PC-3 (cell line): ENCODE data around the gene GJA3. TPM values are rescaled to one million over a fixed set of nuclear protein-coding genes. Genes with fewer than 3 reads are reported as not detected.
A peak's percentile ranks its signal among the peaks of the same experiment; 100 is the strongest.

Source experiments
- ATAC-seq: fragments of 200-7000 bp; cut with Tn5 transposase; 2 replicates; pipeline ENCODE4 v1.9.1; 2020; ENCODE audit warnings: mild to moderate bottlenecking, moderate library complexity
- BruUV-seq: library from RNA; stranded (reverse); fragments of 400-500 nt; replicated peaks from 2 replicates; lab custom pipeline; 2021; lab: Mats Ljungman, UMichigan
- CTCF ChIA-PET: fragments of 300-600 bp; sonication (Branson Sonifier 250); formaldehyde crosslinking; loops from one replicate; lab custom pipeline; 2022; ENCODE audit warnings: antibody characterized with exemption; lab: Charles Lee
- POLR2A ChIA-PET: fragments of 300-600 bp; sonication (Branson Sonifier 250); formaldehyde crosslinking; loops from one replicate; lab custom pipeline; 2022; ENCODE audit warnings: antibody characterized with exemption; ENCODE audit not compliant: unreplicated experiment; lab: Charles Lee
- DNase-seq: peaks from one replicate; pipeline ENCODE4 v3.0.0-alpha.2; 2015
- H2AFZ ChIP-seq: fragments of 300-600 bp; sonication (generic); 2 replicates; pipeline ENCODE4 v1.6.0; 2016; ENCODE audit warnings: antibody characterized with exemption, low read length
- H3F3A ChIP-seq: fragments of 300-600 bp; sonication (generic); one replicate; pipeline ENCODE4 v1.6.0; 2017; ENCODE audit warnings: antibody characterized with exemption, low read length, control low read depth, mild to moderate bottlenecking; ENCODE audit not compliant: unreplicated experiment
- H3K27ac ChIP-seq: fragments of 300-600 bp; sonication (generic); 2 replicates; pipeline ENCODE4 v1.5.1; 2016; ENCODE audit warnings: mild to moderate bottlenecking, low read length
- H3K27me3 ChIP-seq: fragments of 300-600 bp; sonication (generic); 2 replicates; pipeline ENCODE4 v1.6.1; 2016; ENCODE audit warnings: low read length, mixed read lengths
- H3K36me3 ChIP-seq: fragments of 300-600 bp; sonication (generic); 2 replicates; pipeline ENCODE4 v1.6.1; 2016; ENCODE audit warnings: low read depth, mixed run types, low read length, mixed read lengths
- H3K4me1 ChIP-seq: fragments of 300-600 bp; sonication (generic); 2 replicates; pipeline ENCODE4 v1.5.1; 2016; ENCODE audit warnings: low read length; ENCODE audit not compliant: insufficient read depth
- H3K4me2 ChIP-seq: fragments of 300-600 bp; sonication (generic); 2 replicates; pipeline ENCODE4 v1.6.0; 2016; ENCODE audit warnings: low read length
- H3K4me3 ChIP-seq: fragments of 300-600 bp; sonication (generic); 2 replicates; pipeline ENCODE4 v1.5.1; 2016; ENCODE audit warnings: mild to moderate bottlenecking, low read length, mixed read lengths
- H3K79me2 ChIP-seq: fragments of 300-600 bp; sonication (generic); 2 replicates; pipeline ENCODE4 v1.6.1; 2017; ENCODE audit warnings: low read length, mixed read lengths
- H3K9ac ChIP-seq: fragments of 300-600 bp; sonication (generic); 2 replicates; pipeline ENCODE4 v1.6.0; 2016; ENCODE audit warnings: mild to moderate bottlenecking, low read length
- H3K9me2 ChIP-seq: fragments of 300-600 bp; sonication (generic); replicated peaks from 2 replicates; pipeline ENCODE4 v1.6.1; 2016; ENCODE audit warnings: mixed run types, low read length, mixed read lengths
- H3K9me3 ChIP-seq: fragments of 300-600 bp; sonication (generic); 2 replicates; pipeline ENCODE4 v1.6.1; 2016; ENCODE audit warnings: low read length, mixed read lengths
- H4K20me1 ChIP-seq: fragments of 300-600 bp; sonication (generic); 2 replicates; pipeline ENCODE4 v1.6.1; 2016; ENCODE audit warnings: low read length, mixed read lengths
- CTCF ChIP-seq: fragments of 300-600 bp; sonication (generic); conservative IDR thresholded peaks from 2 replicates; pipeline ENCODE4 v1.5.1; 2017; ENCODE audit warnings: antibody characterized with exemption, low read depth, mild to moderate bottlenecking, low read length
- EZH2 ChIP-seq: fragments of 300-600 bp; sonication (generic); IDR thresholded peaks from one replicate; pipeline ENCODE4 v1.6.1; 2017; ENCODE audit warnings: antibody characterized with exemption, mild to moderate bottlenecking, low read length; ENCODE audit not compliant: unreplicated experiment
- EZH2phosphoT487 ChIP-seq: fragments of 300-600 bp; sonication (generic); IDR thresholded peaks from 2 replicates; pipeline ENCODE4 v1.6.1; 2018; ENCODE audit warnings: mild to moderate bottlenecking, antibody characterized with exemption, low read length, borderline replicate concordance
- intact Hi-C: fragments of 100-400 bp; cut with micrococcal nuclease; formaldehyde crosslinking; loops from 2 replicates; pipeline ENCODE4 v1.9.0; 2023
- total RNA-seq: library from RNA; depleted of rRNA; stranded (reverse); fragments of >200 nt; gene quantifications from 2 replicates; pipeline ENCODE4 v1.2.3, GENCODE V29; 2014

Gene GJA3
- total RNA-seq, 1 experiment from 2014 or later, result 0.55 TPM

GRCh38 chr13:20159646-20160305, 1.1 kb downstream of the GJA3 start:
- Histone ChIP-seq H3K9ac (no peak overlapping the region), H3K4me2 (peak overlapping the region; percentile 98), H3K79me2 (no peaks in the 10 kb centered on the region), H3K9me3 (no peaks in the 10 kb centered on the region), H4K20me1 (no peaks in the 10 kb centered on the region), H3K4me3 (peak overlapping the region; percentile 80), H3K27me3 (peaks cover 7% of the 10 kb centered on the region; the same call in 1 of the 2 replicates), H2AFZ (peak overlapping the region; percentile 97), H3F3A (no peaks in the 10 kb centered on the region), H3K27ac (no peak overlapping the region), H3K4me1 (peaks cover 10% of the 10 kb centered on the region; the same call in 1 of the 2 replicates), H3K9me2 (no peaks in the 10 kb centered on the region), H3K36me3 (no peaks in the 10 kb centered on the region)
- intact Hi-C loops, result loop anchor here (5.0 kb wide), 1 partner anchor 177 kb away; no protein-coding TSS in a partner anchor
- DNase-seq (peak; percentile 33), ATAC-seq (peak; percentile 10; the same call in 1 of the 2 replicates)
- CTCF ChIA-PET, result interaction anchor here (0.6 to 1.3 kb wide), 2 partner anchors 32 to 39 kb away, joined by 3 to 4 read pairs; no protein-coding TSS in a partner anchor
- no peak for TF ChIP-seq EZH2
- no peak for TF ChIP-seq CTCF
- TF ChIP-seq EZH2phosphoT487, result no peak
- POLR2A ChIA-PET, result interaction anchor here (1.1 kb wide), 1 partner anchor 32 kb away, joined by 3 read pairs; no protein-coding TSS in a partner anchor
- BruUV-seq, result no TSS peak

GRCh38 chr13:20157151-20157796, 3.6 kb downstream of the GJA3 start:
- ATAC-seq (no peak), DNase-seq (no peak)
- Histone ChIP-seq H3K9me2 (no peaks in the 10 kb centered on the region), H3K9me3 (no peaks in the 10 kb centered on the region), H3K27me3 (peaks cover 7% of the 10 kb centered on the region; the same call in 1 of the 2 replicates), H3K4me1 (peaks cover 10% of the 10 kb centered on the region; the same call in 1 of the 2 replicates), H3K27ac (no peak overlapping the region), H4K20me1 (no peaks in the 10 kb centered on the region), H3K36me3 (no peaks in the 10 kb centered on the region), H3K4me3 (no peak overlapping the region), H3K9ac (no peak overlapping the region), H2AFZ (no peak overlapping the region), H3K79me2 (no peaks in the 10 kb centered on the region), H3K4me2 (no peak overlapping the region), H3F3A (no peaks in the 10 kb centered on the region)
- POLR2A ChIA-PET, result no interaction called here
- no TSS peak for BruUV-seq
- CTCF ChIA-PET, result no interaction called here
- TF ChIP-seq EZH2phosphoT487, result no peak
- TF ChIP-seq EZH2, result no peak
- no peak for TF ChIP-seq CTCF
- intact Hi-C loops, result no loop called here
